ENCODE data around the gene ZNF334.

ZNF334 gene

DNA sequence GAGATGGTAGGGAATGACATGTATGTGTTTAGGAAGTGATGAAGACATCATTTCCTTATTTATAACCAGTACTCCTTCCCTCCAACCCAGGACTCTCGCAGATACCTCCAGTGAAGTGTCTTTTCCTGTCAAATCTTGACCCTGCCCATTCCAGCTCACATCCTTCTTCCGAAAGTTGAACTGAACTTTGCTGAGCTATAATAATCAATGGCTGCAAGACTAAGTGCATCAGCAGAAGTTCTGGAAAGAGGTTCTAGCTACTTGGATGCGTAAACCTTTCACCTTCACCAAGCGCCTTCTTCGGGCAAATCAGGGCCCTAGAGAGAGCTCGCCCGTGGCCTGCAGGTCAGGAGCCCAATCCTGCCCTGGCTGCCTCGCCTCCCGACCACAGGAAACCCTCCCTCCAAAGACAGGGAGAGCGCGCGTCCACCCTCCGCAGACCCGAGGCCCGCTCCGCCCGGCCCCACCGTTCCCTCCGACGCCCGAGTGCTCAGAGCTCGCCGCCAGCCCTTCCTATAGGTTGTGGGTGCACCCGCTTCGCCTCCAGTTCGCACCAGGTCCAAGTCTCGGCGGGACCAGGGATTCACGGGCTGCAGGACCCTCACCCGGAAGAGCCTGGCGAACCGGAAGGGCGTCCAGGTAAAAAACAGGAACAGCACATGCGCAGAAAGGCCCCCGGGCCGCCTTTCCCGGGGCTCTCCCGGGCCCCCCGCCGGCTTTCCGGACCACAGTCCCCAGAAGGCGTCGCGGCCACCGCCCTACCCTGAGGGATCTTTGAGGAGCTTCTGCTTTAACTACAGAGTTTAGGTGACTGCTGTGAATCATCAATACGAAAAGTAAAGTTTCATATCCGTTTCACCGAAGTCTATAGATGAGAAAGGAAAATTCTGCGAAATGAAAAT is at the start of gene ZNF334:
Gene ZNF334, minus strand, starts transcription at position 617 of the 902 bp plus-strand sequence. CDS start 1,457 bp downstream, outside the sequence.
- peak; percentile 91 for DNase-seq

GRCh38 chr20:46562373-46563169 is 49.2 kb upstream of the ZNF334 start:
- DNase-seq = peak; percentile 93

GRCh38 chr20:46562009-46562372 is 48.6 kb upstream of the ZNF334 start:
- no peak for DNase-seq

- DNase-seq = peak; percentile 53
These were observed 46.5 kb upstream of the ZNF334 start for GRCh38 chr20:46559685-46560440.

DNA sequence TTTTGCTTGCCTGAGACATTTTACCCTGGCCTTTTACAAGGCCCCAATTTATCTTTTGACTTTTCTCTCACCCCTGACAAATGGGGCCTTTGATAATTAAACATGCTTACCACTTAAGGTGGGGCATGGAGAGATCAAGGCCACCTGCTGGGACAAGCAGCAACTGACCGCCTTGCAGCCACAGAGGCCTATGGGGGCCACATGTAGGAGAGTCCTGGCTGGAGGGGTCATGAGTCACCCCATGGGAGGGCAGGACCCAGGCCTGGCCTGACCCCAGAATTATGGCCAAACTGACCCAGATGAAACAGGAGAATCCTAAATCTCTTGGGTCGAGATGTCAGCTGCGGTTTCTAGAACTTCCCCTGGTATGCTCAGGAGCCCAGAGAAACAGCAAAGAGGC is 45.6 kb upstream of the ZNF334 start:
- no peak for DNase-seq

- DNase-seq = peak; percentile 95
These were observed 45.2 kb upstream of the ZNF334 start for GRCh38 chr20:46558511-46558959.

DNA sequence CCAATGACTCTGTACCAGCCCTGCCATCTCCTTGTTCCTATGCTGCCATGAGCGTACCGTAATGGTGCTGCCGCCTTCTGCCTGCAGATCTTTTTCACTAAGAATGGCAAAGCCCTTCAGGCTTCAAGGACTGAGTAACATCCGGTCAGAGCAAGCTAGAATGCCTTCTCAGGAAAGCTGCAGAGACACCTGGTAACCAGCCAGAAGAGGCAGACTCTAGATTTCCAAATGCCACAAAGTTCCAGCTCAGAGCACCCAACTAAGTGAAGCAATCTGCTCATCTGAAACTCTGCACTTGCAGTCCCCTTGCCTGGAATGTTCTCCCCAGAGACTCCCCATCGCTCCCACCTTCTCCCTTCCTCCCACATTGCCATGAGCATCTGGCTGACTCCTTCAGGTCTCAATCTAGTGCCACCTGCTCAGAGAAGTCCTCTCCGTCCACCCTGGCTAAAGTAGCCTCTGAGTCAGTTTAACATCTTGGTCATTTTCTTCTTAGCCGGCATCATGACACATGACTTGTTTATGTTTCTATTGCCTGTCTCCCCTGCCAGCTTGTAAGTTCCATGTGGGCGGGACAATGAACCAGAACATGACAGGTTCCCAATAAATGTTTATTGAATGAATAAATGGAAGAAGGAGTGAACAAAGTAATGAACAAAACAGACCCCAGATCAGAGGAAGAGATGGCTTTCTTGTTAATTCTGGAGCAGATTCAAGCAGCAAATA is 44.0 kb upstream of the ZNF334 start:
- DNase-seq = no peak

GRCh38 chr20:46555370-46555956 is 42.1 kb upstream of the ZNF334 start:
- DNase-seq = no peak

GRCh38 chr20:46554828-46555227 is 41.5 kb upstream of the ZNF334 start:
- no peak for DNase-seq

DNA sequence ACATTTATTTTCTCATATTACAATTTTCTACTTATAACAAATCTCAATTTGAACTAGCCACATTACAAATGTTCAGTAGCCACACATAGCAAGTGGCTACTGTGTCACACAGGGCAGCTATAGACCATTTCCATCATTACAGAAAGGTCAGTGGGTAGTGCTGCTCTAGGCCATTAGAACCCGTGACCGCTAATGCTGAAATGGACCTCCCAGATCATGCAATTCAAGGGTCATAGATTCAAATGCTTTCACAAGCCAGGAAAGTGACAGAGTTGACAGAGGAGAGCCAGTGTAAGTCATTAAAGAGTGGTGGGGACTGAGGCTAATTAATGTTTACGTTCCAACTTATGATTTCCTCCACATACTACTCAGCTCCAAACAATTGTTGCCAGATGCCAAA is 40.6 kb upstream of the ZNF334 start:
- no peak for DNase-seq

- DNase-seq = no peak
These were observed 39.4 kb upstream of the ZNF334 start for GRCh38 chr20:46552460-46553420.

DNA sequence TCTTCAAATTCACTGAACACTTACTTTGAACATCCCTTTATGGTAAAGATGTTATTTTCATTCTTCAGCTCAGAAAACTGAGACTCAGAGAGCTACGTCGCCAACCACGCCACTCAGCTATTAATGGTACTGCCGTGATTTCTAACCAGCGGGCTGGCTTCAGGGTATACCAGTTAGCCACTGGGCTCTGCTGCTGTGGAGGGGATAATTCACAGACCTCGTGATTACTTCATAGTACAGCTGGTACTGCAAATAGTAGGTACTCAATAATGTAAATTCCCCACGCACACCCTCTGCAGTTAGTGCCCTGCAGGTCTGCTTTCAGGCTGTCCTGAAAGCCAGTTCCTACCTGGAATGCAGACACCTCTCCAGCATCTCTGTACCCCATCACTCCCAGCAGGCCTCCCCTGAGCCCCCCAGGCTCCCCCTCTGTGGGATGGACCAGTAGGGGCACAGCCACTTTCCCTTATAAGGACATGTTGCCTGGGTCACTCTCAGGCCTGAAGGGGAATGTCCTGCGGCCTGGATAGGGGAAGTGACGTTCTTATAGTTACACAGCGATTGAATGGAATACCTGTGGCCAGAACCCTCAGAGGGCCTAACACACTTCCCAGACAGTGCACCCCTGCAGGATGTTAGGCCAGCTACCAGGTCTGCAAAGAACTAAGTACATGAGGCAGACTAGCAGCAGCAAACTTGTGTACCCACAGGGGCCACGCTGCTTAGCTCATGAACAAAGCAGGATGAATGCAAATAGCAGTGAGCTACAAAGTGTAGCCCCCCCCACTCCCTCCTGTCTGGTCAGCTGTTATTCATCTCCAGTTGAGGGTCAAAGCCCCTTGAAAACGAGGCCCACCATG is 38.4 kb upstream of the ZNF334 start:
- DNase-seq = no peak

DNA sequence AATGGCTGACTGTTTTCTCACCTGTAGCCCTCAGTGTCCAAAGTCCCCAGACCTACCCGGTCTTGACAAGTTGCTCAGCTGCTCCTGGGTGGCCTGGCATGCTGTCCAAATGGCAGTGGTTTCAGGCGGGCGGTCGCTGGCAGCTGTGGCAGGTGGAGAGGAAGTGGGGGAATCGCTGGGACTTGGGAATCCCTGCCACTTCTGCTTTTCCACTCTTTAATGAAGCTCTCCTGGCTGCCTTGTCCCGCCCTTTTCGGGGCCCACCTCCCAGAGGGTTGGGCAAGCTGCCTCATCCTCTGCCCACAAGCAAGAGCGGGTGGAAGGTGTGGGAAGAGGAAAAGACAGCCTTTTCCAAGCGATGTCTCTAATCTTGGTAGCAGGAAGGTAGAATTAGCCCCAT is 37.1 kb upstream of the ZNF334 start, which contains the start of gene OCSTAMP:
Gene OCSTAMP, minus strand, starts transcription at position 194 of the 400 bp plus-strand sequence. Its CDS starts 94 bp downstream, at position 100.
- DNase-seq = no peak

DNA sequence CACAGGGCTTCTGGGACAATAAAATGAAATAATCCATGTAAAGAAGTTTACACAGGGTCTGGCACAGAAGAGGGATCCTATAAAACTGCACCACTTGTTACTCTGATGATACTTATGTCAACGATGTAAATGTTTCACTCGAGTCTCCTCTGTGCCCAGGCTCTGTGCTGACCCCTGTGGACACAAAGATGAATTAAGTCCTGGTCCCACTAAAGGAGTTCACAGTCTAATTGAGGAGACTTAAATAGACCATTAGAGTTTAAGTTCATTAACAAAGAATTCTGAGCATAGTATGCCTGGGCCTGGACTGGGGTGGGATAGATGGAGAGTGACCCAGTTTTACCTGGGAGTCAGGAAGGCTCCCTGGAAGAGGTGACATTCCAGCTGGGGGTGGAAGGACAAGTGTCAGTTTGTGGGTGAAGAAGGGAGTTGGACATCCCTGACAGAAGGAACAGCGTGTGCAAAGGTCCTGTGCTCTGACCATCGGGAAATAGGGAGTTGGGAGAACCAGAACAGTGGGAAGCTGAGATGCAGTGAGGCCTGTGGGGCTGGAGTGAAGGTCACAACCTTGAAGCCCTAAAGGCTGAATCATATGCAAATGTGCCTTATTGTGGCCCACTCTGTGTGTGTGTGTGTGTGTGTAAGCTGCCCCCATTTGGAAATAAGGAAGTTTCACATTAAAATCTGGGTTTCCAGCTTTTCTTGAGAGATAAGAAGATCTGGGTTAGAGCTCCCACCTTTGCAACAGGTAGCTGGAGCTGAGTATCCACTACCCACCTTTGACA is 36.0 kb upstream of the ZNF334 start:
- no peak for DNase-seq

DNA sequence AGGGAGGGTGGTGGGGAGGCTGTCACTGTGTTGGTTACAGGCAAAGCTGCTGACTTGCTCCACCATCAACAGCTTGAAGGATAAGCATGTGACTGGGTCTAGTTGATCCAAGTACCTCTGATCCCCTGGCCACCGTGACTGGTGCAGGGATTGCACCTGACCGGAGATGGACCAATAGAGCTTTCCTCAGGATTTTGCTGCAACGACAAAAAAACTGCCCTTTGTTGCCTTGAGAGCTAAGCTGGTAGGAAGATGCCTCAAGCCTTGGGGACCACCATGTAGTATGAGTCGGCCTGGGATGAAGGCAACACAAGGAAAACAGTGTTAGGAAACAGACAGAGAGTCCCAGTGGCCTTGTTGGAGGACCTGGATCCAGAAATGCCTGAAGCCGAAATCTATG is 35.3 kb upstream of the ZNF334 start:
- DNase-seq = no peak

GRCh38 chr20:46547995-46548394 is 34.6 kb upstream of the ZNF334 start:
- no peak for DNase-seq

GRCh38 chr20:46546936-46547335 is 33.6 kb upstream of the ZNF334 start:
- no peak for DNase-seq

GRCh38 chr20:46546298-46546697 is 32.9 kb upstream of the ZNF334 start:
- no peak for DNase-seq

- DNase-seq = no peak
These were observed 32.4 kb upstream of the ZNF334 start for GRCh38 chr20:46545827-46546138.

Measured in DMS53 (cell line).